Activated CD4-positive, alpha-beta memory T cell treated with anti-CD3 and anti-CD28 coated beads, Interleukin-2, amount 10 ng/mL, durations not matched to agents 7 days and 5 days (primary cell): ENCODE results near the gene MAP3K1. TPM values are rescaled to one million over a fixed set of nuclear protein-coding genes. Genes with fewer than 3 reads are reported as not detected.
A peak's percentile ranks its signal among the peaks of the same experiment; 100 is the strongest.

Experiments
- CTCF ChIA-PET: fragments of 350-600 bp; sonication (Branson Sonifier 250); formaldehyde crosslinking; loops from one replicate; lab custom pipeline; 2021; ENCODE audit warnings: antibody characterized with exemption, inconsistent platforms; lab: Charles Lee
- POLR2A ChIA-PET: fragments of 350-600 bp; sonication (Branson Sonifier 250); formaldehyde crosslinking; loops from one replicate; lab custom pipeline; 2021; ENCODE audit warnings: antibody characterized with exemption; lab: Charles Lee
- DNase-seq: peaks from one replicate; pipeline ENCODE4 v3.0.0-alpha.2; 2020
- H3K27ac Mint-ChIP-seq: one replicate; pipeline ENCODE4 v1.8.0; 2021; ENCODE audit warnings: mild to moderate bottlenecking, mixed read lengths
- H3K27me3 Mint-ChIP-seq: one replicate; pipeline ENCODE4 v1.8.0; 2021; ENCODE audit warnings: mixed read lengths
- H3K36me3 Mint-ChIP-seq: one replicate; pipeline ENCODE4 v1.8.0; 2021; ENCODE audit warnings: low read depth, mixed read lengths
- H3K4me1 Mint-ChIP-seq: one replicate; pipeline ENCODE4 v1.8.0; 2021; ENCODE audit warnings: mixed read lengths
- H3K4me3 Mint-ChIP-seq: one replicate; pipeline ENCODE4 v1.8.0; 2021; ENCODE audit warnings: mild to moderate bottlenecking, mixed read lengths
- H3K9me3 Mint-ChIP-seq: one replicate; pipeline ENCODE4 v1.8.0; 2021; ENCODE audit warnings: mixed read lengths
- total RNA-seq, 2 experiments: library from RNA; stranded (reverse); gene quantifications; one replicate each; pipeline ENCODE4 v1.2.3, GENCODE V29; 2021

The MAP3K1 gene
- total RNA-seq, 2 experiments from 2014 or later: 47.5 to 49.5 TPM

GRCh38 chr5:56803025-56803424, 12.3 kb upstream of the MAP3K1 start:
- ChIA-PET CTCF (interaction anchor here (0.5 to 1.2 kb wide), 2 partner anchors 23 to 532 kb away, joined by 3 read pairs; no protein-coding TSS in a partner anchor), POLR2A (no interaction called here)
- H3K36me3 Mint-ChIP-seq: no peaks in the 10 kb centered on the region
- H3K27ac Mint-ChIP-seq: no peak overlapping the region
- no peak for DNase-seq
- H3K4me3 Mint-ChIP-seq: no peak overlapping the region
- H3K27me3 Mint-ChIP-seq: peaks cover 8% of the 10 kb centered on the region
- no peaks in the 10 kb centered on the region for H3K9me3 Mint-ChIP-seq
- H3K4me1 Mint-ChIP-seq: peaks cover 7% of the 10 kb centered on the region

GRCh38 chr5:56803894-56804293, 11.5 kb upstream of the MAP3K1 start:
- Mint-ChIP-seq H3K36me3 (no peaks in the 10 kb centered on the region), H3K4me1 (peaks cover 7% of the 10 kb centered on the region), H3K27me3 (peaks cover 8% of the 10 kb centered on the region), H3K9me3 (no peaks in the 10 kb centered on the region), H3K4me3 (no peak overlapping the region), H3K27ac (no peak overlapping the region)
- POLR2A ChIA-PET: no interaction called here
- no peak for DNase-seq
- CTCF ChIA-PET: interaction anchor here (1.2 kb wide), 1 partner anchor 533 kb away, joined by 3 read pairs; no protein-coding TSS in a partner anchor

GRCh38 chr5:56807679-56808078, 7.7 kb upstream of the MAP3K1 start:
- Mint-ChIP-seq H3K4me3 (no peak overlapping the region), H3K9me3 (no peaks in the 10 kb centered on the region), H3K27me3 (peaks cover 2% of the 10 kb centered on the region), H3K27ac (no peak overlapping the region), H3K36me3 (no peaks in the 10 kb centered on the region), H3K4me1 (peaks cover 10% of the 10 kb centered on the region)
- ChIA-PET POLR2A (no interaction called here), CTCF (no interaction called here)
- DNase-seq: no peak

- H3K4me1 Mint-ChIP-seq: peaks cover 14% of the 10 kb centered on the region
- POLR2A ChIA-PET: no interaction called here
- H3K36me3 Mint-ChIP-seq: no peaks in the 10 kb centered on the region
- peaks cover 4% of the 10 kb centered on the region for H3K27me3 Mint-ChIP-seq
- DNase-seq: no peak
- H3K27ac Mint-ChIP-seq: no peak overlapping the region
- no peak overlapping the region for H3K4me3 Mint-ChIP-seq
- CTCF ChIA-PET: no interaction called here
- H3K9me3 Mint-ChIP-seq: no peaks in the 10 kb centered on the region
Observed at GRCh38 chr5:56808211-56808610, 7.1 kb upstream of the MAP3K1 start.

- Mint-ChIP-seq H3K36me3 (no peaks in the 10 kb centered on the region), H3K4me3 (no peak overlapping the region), H3K4me1 (peaks cover 20% of the 10 kb centered on the region), H3K27ac (no peak overlapping the region), H3K27me3 (peaks cover 3% of the 10 kb centered on the region), H3K9me3 (no peaks in the 10 kb centered on the region)
- POLR2A ChIA-PET: no interaction called here
- no peak for DNase-seq
- CTCF ChIA-PET: no interaction called here
Observed at GRCh38 chr5:56810826-56811225, 4.5 kb upstream of the MAP3K1 start.

- Mint-ChIP-seq H3K4me1 (peaks cover 21% of the 10 kb centered on the region), H3K27me3 (peaks cover 3% of the 10 kb centered on the region), H3K9me3 (no peaks in the 10 kb centered on the region), H3K36me3 (peaks cover 6% of the 10 kb centered on the region), H3K4me3 (no peak overlapping the region), H3K27ac (no peak overlapping the region)
- CTCF ChIA-PET: interaction anchor here (1.1 kb wide), 1 partner anchor 876 kb away, joined by 3 read pairs; no protein-coding TSS in a partner anchor
- POLR2A ChIA-PET: interaction anchor here (0.5 to 1.6 kb wide), 2 partner anchors 40 to 298 kb away, joined by 3 to 4 read pairs; no protein-coding TSS in a partner anchor
- DNase-seq: no peak
Observed at GRCh38 chr5:56812110-56812509, 3.2 kb upstream of the MAP3K1 start.

GRCh38 chr5:56813302-56813701, 2.0 kb upstream of the MAP3K1 start:
- Mint-ChIP-seq H3K4me1 (peaks cover 30% of the 10 kb centered on the region), H3K36me3 (peaks cover 15% of the 10 kb centered on the region), H3K9me3 (no peaks in the 10 kb centered on the region), H3K27ac (peak overlapping the region; percentile 36), H3K27me3 (peaks cover 3% of the 10 kb centered on the region), H3K4me3 (peak overlapping the region; percentile 86)
- no peak for DNase-seq
- POLR2A ChIA-PET: interaction anchor here (1.6 to 2.9 kb wide), 4 partner anchors 39 to 484 kb away, joined by 4 to 21 read pairs (median 15); no protein-coding TSS in a partner anchor
- CTCF ChIA-PET: interaction anchor here (0.8 to 1.7 kb wide), 3 partner anchors 45 to 877 kb away, joined by 3 read pairs; no protein-coding TSS in a partner anchor

DNA sequence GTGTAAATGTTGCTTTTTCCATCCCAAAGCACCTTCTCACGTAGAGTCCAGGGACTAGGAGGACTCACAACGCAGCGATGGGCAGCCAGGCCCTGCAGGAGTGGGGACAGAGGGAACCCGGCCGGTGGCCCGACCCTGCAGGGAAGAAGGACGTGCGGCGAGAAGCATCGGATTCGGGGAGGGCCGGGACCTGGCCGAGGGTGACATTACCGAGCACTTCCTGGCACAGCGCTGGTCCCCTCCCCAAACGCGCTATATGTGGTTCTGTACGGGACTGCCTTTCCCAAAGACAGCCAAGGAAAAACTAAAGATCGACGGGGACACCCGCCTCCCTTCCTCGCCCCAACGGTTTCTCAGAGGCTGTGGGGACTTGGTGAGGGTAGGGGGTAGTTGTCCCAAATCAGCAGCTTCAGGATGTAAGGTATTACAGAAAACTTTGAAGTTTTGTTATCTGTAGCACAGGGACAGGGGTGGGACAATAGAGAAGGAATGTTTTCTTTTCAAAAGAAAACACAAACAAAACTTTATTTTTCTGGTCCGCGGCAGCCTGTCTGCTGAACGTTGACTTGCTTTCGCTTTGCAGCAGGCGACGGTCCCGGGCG, 887 bp upstream of the MAP3K1 start:
- POLR2A ChIA-PET: interaction anchor here (0.7 to 2.9 kb wide), 18 partner anchors 12 to 878 kb away, joined by 3 to 24 read pairs (median 6); partner anchors contain the start of gene GPBP1
- Mint-ChIP-seq H3K4me1 (peaks cover 38% of the 10 kb centered on the region), H3K4me3 (peak overlapping the region; percentile 86), H3K27me3 (peaks cover 3% of the 10 kb centered on the region), H3K9me3 (no peaks in the 10 kb centered on the region), H3K27ac (peak overlapping the region; percentile 84), H3K36me3 (peaks cover 20% of the 10 kb centered on the region)
- CTCF ChIA-PET: interaction anchor here (0.6 to 1.7 kb wide), 6 partner anchors 12 to 879 kb away, joined by 3 read pairs; no protein-coding TSS in a partner anchor
- DNase-seq: peak; percentile 45

DNA sequence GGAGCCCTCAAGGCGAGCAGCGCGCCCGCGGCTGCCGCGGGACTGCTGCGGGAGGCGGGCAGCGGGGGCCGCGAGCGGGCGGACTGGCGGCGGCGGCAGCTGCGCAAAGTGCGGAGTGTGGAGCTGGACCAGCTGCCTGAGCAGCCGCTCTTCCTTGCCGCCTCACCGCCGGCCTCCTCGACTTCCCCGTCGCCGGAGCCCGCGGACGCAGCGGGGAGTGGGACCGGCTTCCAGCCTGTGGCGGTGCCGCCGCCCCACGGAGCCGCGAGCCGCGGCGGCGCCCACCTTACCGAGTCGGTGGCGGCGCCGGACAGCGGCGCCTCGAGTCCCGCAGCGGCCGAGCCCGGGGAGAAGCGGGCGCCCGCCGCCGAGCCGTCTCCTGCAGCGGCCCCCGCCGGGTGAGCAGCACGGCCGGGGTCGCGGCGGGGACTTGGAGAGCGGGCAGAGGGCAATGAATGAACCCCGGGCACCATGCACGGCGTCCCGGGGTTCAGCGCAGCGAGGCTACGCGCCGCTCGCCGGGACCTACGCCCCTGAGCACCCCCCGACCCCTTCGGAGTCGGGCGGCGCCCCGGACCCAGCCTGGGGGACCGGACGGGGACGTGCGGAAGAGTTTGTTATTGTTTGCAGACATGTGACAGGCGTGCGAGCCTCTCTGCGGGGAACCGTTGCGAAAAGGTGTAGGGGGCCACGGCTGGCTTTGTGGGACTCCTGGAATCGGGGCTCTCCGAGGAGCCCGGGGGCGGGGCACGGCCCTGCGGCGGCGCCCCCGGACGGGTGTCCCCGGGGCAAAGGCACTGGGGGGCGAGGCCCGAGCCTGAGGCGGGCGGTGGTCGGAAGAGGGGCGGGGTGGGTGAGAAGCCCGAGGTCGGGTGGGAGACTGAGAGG, 553 bp downstream of the MAP3K1 start:
- peaks cover 3% of the 10 kb centered on the region for H3K27me3 Mint-ChIP-seq
- no peaks in the 10 kb centered on the region for H3K9me3 Mint-ChIP-seq
- H3K27ac Mint-ChIP-seq: peak overlapping the region; percentile 94
- peaks cover 30% of the 10 kb centered on the region for H3K36me3 Mint-ChIP-seq
- H3K4me3 Mint-ChIP-seq: peak overlapping the region; percentile 96
- DNase-seq: peak; percentile 58
- ChIA-PET POLR2A (interaction anchor here (0.6 to 2.9 kb wide), 16 partner anchors 10 to 545 kb away, joined by 3 to 24 read pairs (median 6); no protein-coding TSS in a partner anchor), CTCF (interaction anchor here (1.0 kb wide), 1 partner anchor 22 kb away, joined by 3 read pairs; no protein-coding TSS in a partner anchor)
- peaks cover 49% of the 10 kb centered on the region for H3K4me1 Mint-ChIP-seq

DNA sequence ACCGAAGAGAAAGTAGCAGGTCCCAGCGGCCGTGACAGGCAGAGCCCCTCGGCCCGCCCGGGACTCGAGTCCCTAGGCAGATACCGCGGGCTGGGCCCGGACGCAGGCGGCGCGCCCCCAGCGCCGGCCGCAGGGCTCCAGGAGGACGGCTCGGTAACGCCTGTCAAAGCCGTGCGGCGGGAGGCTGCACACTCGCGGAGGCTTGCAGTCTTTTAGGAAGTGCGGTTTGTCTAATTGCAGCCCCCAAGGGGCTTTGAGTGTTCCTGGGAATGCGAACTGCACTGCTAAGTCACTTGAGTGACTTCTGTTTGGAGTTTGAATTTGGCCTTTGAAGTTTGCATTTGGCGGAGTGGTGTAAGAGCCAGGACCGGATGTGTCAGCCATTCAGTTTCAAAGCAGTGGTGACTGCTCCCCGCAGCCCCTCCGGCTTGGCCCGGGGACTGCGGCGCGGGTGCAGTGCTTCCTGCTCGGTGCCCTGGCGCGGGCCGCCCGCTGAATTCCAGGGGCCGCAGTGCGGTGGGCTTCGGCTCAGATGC, 1.3 kb downstream of the MAP3K1 start:
- CTCF ChIA-PET: interaction anchor here (2.0 kb wide), 1 partner anchor 22 kb away, joined by 7 read pairs; no protein-coding TSS in a partner anchor
- Mint-ChIP-seq H3K4me1 (peaks cover 53% of the 10 kb centered on the region), H3K27me3 (peaks cover 3% of the 10 kb centered on the region), H3K27ac (peak overlapping the region; percentile 94), H3K36me3 (peaks cover 33% of the 10 kb centered on the region), H3K9me3 (no peaks in the 10 kb centered on the region), H3K4me3 (peak overlapping the region; percentile 96)
- peak; percentile 77 for DNase-seq
- POLR2A ChIA-PET: interaction anchor here (1.2 to 2.8 kb wide), 4 partner anchors 10 to 488 kb away, joined by 3 to 9 read pairs (median 5); no protein-coding TSS in a partner anchor

DNA sequence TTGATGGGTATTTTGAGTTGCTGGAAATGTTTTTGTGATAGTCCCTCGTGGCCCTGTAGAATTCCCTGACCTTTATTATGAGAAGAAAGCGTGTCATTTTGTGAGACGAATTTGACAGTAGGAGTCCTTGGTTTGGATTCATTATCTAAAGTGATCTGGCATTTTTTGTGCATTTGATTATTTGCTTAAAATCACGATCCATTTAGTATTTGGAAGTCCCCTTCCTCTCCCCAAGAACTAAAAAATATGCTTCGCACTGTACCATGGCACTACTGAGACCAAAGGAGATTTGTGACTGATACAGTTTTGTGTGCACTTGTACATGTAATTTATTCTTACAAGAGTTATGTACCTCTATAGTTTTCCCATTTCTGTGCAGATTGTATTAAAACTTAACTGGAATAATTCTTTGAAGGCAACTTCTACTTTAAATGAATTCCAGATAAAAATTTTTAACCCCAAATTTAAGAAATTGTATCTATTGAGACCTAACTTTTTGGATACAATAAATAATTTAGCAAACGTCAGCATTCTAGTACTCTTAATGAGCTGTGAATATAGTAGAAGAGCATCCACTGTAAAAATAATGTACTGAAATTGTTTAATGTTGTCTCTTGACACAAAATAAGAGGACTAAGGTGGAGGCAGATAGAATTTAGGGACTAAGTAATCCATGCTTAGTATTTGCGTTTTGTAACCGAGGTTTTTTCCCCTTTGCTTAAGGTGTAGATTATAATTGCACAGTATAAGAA, 2.1 kb downstream of the MAP3K1 start:
- Mint-ChIP-seq H3K9me3 (no peaks in the 10 kb centered on the region), H3K4me3 (peak overlapping the region; percentile 96), H3K27ac (peak overlapping the region; percentile 94), H3K4me1 (peaks cover 53% of the 10 kb centered on the region), H3K36me3 (peaks cover 35% of the 10 kb centered on the region), H3K27me3 (peaks cover 3% of the 10 kb centered on the region)
- POLR2A ChIA-PET: interaction anchor here (1.1 to 2.8 kb wide), 8 partner anchors 9 to 489 kb away, joined by 3 to 9 read pairs (median 4); no protein-coding TSS in a partner anchor
- CTCF ChIA-PET: interaction anchor here (0.6 to 2.0 kb wide), 2 partner anchors 21 to 218 kb away, joined by 7 read pairs; no protein-coding TSS in a partner anchor
- DNase-seq: no peak
